Sciatic nerve (tissue), 2 donors: ENCODE measurements around the gene CACNA1E. TPM values are rescaled to one million over a fixed set of nuclear protein-coding genes. Genes with fewer than 3 reads are reported as not detected.

Experiments used
- ATAC-seq: fragments of 200-7000 bp; cut with Tn5 transposase; one replicate; pipeline ENCODE4 v1.9.1; 2020; ENCODE audit warnings: mild to moderate bottlenecking, moderate library complexity
- DNase-seq: peaks from one replicate; pipeline ENCODE4 v3.0.0-alpha.2; 2020; ENCODE audit warnings: low spot score
- intact Hi-C: fragments of 100-400 bp; cut with DNase I; formaldehyde crosslinking; loops from one replicate; pipeline ENCODE4 v1.14.2; 2022
- total RNA-seq: library from RNA; stranded (reverse); fragmentation: NEBNext Ultra II Directional; extraction: Animal tissue kit (Norgen Biotek cat#: 25700); gene quantifications from one replicate; pipeline ENCODE4 v1.2.1, GENCODE V29; 2021
- donor health status: DM: no; HTN: no; CAD: no.
- donor health status: DM: no; HTN: no; CAD: no.

CACNA1E gene
- total RNA-seq, 1 donor from 2014 or later: 0.04 TPM

- intact Hi-C loops: no loop called here
- ATAC-seq: no peak
- DNase-seq: no peak
Measured at GRCh38 chr1:181482001-181482430, 1.3 kb upstream of the CACNA1E start.

GRCh38 chr1:181482521-181483284, 614 bp upstream of the CACNA1E start:
- DNase-seq: no peak
- ATAC-seq: no peak
- intact Hi-C loops: no loop called here

DNA sequence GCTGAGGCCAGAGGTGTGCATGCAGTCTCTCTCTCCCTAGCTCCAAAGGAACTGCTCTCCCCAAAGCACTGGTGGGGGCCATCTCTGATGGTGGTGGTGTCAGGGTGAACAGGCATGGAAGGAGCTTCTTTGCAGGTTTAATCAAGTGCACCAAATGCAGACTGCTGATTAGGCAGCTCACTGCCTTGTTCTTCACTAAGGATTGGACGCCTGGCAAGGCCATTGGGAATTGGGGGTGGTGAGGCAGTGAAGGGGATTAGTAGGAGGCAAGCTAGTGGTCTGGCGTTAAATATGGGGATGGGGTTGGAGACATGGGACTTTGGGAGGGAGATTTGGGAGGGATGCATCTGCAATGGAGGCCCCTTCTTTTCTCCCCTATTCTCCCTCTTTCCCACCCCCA, 1.5 kb downstream of the CACNA1E start:
- intact Hi-C loops: no loop called here
- no peak for DNase-seq
- ATAC-seq: no peak

- intact Hi-C loops: no loop called here
- DNase-seq (no peak), ATAC-seq (no peak)
Measured at GRCh38 chr1:181485287-181486097, 2.2 kb downstream of the CACNA1E start.

- intact Hi-C loops: no loop called here
- no peak for ATAC-seq
Measured at GRCh38 chr1:181486098-181486420, 2.7 kb downstream of the CACNA1E start.

DNA sequence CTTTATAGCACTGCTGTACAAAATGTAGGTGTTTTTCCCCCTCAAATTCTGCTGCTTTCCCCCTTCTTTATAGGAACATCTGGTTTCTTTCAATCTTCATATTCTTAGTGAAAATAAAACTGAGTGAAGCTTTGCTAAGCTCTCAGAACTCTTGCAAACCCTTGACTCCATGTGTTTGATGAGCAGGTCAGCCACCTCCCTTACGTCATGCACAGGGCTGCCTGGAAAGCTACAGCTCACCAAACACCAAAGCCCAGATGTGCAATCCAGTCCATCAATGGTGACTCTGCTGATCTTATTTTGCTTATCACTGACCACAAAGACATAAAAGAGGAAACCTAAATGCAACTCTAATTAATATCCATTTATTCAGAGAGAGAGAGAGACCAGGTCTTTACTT, 5.5 kb downstream of the CACNA1E start:
- intact Hi-C loops: no loop called here
- ATAC-seq: no peak
- no peak for DNase-seq

More at GRCh38 chr1:181486098-181486420, 2.7 kb downstream of the CACNA1E start:
- no peak for DNase-seq

- intact Hi-C loops: no loop called here
- DNase-seq (no peak), ATAC-seq (no peak)
Measured at GRCh38 chr1:181490276-181490675, 7.0 kb downstream of the CACNA1E start.

GRCh38 chr1:181490740-181491712, 7.7 kb downstream of the CACNA1E start:
- intact Hi-C loops: no loop called here
- ATAC-seq (peak; percentile 92), DNase-seq (no peak)

- DNase-seq (no peak), ATAC-seq (no peak)
- intact Hi-C loops: no loop called here
Measured at GRCh38 chr1:181493166-181493565, 9.8 kb downstream of the CACNA1E start.

- DNase-seq (no peak), ATAC-seq (no peak)
- intact Hi-C loops: no loop called here
Measured at GRCh38 chr1:181493885-181494284, 10.6 kb downstream of the CACNA1E start.

- no peak for DNase-seq
- no peak for ATAC-seq
Measured at GRCh38 chr1:181496759-181497158, 13.4 kb downstream of the CACNA1E start.

DNA sequence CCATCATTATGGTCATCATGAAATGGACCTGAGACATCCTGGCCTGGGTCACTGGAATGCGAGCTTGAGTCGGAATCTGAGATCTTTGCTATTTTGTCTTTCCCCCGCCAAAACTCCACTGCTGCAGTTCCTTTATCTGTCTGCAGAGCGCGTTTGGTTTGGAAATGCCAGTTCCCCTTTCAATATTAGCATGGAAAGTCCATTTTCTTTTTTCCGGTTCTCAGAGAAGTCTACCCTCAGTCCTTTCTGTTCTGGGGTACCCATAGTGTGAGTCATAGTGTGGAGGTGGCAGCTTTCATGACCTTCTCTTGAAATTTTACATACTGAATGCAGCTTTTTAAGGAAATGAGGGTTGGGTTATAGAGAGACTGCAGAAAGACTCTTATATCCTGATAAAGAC, 14.6 kb downstream of the CACNA1E start:
- DNase-seq (no peak), ATAC-seq (no peak)
- intact Hi-C loops: no loop called here

More at GRCh38 chr1:181496759-181497158, 13.4 kb downstream of the CACNA1E start:
- intact Hi-C loops: no loop called here

- ATAC-seq (no peak), DNase-seq (no peak)
- intact Hi-C loops: no loop called here
Measured at GRCh38 chr1:181499825-181500224, 16.5 kb downstream of the CACNA1E start.

- intact Hi-C loops: no loop called here
- ATAC-seq (no peak), DNase-seq (no peak)
Measured at GRCh38 chr1:181500636-181501035, 17.3 kb downstream of the CACNA1E start.

DNA sequence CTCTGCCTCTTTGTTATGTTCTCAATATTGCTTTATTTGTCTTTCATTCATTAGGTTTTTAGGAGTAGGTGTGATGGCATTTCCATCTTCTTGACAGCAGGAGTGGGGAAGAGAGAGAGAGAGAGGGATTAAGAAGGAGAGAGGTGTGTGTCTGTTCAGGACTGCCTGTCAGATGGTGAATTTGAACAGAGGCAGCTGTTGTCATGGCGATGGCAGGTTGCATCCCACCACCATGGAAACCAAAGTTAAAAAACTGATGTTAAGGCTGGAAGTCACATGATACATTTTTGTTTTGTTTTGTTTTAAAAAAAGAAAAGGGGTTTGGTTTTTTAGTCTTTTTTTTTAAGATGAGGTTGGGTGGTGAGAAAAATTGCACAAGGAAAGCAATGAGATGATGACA, 18.3 kb downstream of the CACNA1E start:
- ATAC-seq (no peak), DNase-seq (no peak)
- intact Hi-C loops: no loop called here

DNA sequence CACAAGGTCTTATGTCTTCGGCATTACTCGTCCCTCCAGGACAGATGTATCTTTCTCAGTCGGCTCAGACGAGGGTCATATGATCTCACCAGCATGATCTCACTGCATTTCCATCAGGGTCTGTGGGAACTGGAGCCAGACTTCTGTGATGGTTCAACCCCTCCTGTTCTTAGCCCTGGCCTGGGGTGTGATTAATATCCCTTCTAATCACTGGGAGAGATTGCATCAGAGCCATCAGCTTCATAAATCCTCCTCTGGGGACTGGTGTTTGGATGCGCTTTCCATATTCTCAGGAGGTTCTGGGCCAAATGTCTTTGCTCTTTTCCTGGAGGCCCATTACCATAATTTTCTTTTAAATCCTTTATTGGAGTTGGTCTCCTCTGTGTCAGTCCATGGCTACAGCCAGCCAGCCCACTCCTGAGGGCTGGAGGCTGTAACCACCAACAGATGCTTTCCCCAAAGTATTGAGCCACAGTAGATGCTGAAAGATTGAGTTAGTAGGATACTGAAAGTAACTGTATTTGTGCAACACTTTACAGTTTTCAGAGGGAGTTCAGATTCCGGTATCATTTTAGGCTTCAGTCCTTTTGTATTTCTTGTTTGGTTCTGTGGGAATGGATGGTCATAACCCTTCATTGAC, 20.0 kb downstream of the CACNA1E start:
- intact Hi-C loops: no loop called here
- DNase-seq: no peak

DNA sequence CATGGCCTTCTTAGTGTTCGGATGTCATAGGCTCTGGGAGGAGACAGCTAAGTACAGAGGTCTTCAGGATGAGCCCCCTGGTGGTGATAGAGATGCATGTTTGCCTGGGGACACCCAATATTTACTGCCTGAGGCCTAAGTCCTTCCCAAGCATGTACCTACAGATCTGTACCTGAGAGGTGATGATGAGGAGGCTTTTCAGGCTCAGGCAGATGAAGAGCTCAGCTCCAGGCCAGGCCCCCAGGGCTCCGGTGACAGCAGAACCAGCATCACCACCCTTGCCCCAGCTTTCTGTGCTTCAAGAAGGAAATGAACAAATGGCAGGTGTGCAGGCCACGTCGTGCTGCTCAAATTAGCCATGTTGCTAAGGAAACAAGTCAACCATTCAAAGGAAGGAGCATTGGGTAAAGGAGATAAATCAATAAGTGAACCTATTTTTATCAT, 21.1 kb downstream of the CACNA1E start:
- ATAC-seq (peak; percentile 37), DNase-seq (no peak)
- intact Hi-C loops: no loop called here

More for the DNA sequence above, 20.0 kb downstream of the CACNA1E start:
- peak; percentile 95 for ATAC-seq

- DNase-seq (no peak), ATAC-seq (no peak)
- intact Hi-C loops: no loop called here
Measured at GRCh38 chr1:181506563-181507353, 23.4 kb downstream of the CACNA1E start.
